DND-41 (cell line): Measurements from ENCODE around the gene TBC1D1.

Experiments used
- ATAC-seq: fragments of 200-7000 bp; cut with Tn5 transposase; 3 replicates; pipeline ENCODE4 v1.9.1; 2021; ENCODE audit warnings: low read depth; ENCODE audit not compliant: insufficient read depth
- DNase-seq: peaks from one replicate; pipeline ENCODE4 v3.0.0-alpha.2; 2020
- H2AFZ ChIP-seq: 2 replicates; pipeline ENCODE4 v1.6.0; 2012; ENCODE audit warnings: low read depth, low read length
- H3K27ac ChIP-seq: 2 replicates; pipeline ENCODE4 v1.5.1; 2012; ENCODE audit warnings: low read length, inconsistent platforms
- H3K27me3 ChIP-seq: fragments of 200-600 bp; sonication (generic); 2 replicates; pipeline ENCODE4 v1.6.0; 2012; ENCODE audit warnings: low read length, mild to moderate bottlenecking, inconsistent platforms; ENCODE audit not compliant: insufficient read depth, poor library complexity
- H3K36me3 ChIP-seq: 2 replicates; pipeline ENCODE4 v1.5.1; 2012; ENCODE audit warnings: low read length, inconsistent platforms; ENCODE audit not compliant: insufficient read depth
- H3K4me1 ChIP-seq: 2 replicates; pipeline ENCODE4 v1.5.1; 2012; ENCODE audit warnings: mild to moderate bottlenecking, low read length; ENCODE audit not compliant: insufficient read depth
- H3K4me2 ChIP-seq: 2 replicates; pipeline ENCODE4 v1.6.0; 2012; ENCODE audit warnings: mild to moderate bottlenecking, moderate library complexity, low read length, inconsistent platforms; ENCODE audit not compliant: insufficient read depth
- H3K4me3 ChIP-seq, 2 experiments: fragments of 200-600 bp in 1 of 2; shearing (Covaris generic) in 1 of 2; 2 replicates each; pipeline ENCODE4 v1.5.1; 2012 to 2016; ENCODE audit warnings: inconsistent platforms in 2 of 2, low read length in 2 of 2, mild to moderate bottlenecking in 2 of 2, low read depth in 1 of 2, moderate library complexity in 1 of 2
- H3K79me2 ChIP-seq: 2 replicates; pipeline ENCODE4 v1.6.0; 2012; ENCODE audit warnings: low read length, inconsistent platforms; ENCODE audit not compliant: insufficient read depth
- H3K9ac ChIP-seq: 2 replicates; pipeline ENCODE4 v1.6.0; 2012; ENCODE audit warnings: low read depth, mild to moderate bottlenecking, inconsistent platforms, low read length, moderate library complexity
- H3K9me3 ChIP-seq: 2 replicates; pipeline ENCODE4 v1.5.1; 2012; ENCODE audit warnings: low read length, moderate library complexity, mild to moderate bottlenecking, inconsistent platforms; ENCODE audit not compliant: insufficient read depth, severe bottlenecking
- H4K20me1 ChIP-seq: 2 replicates; pipeline ENCODE4 v1.6.0; 2012; ENCODE audit warnings: low read length; ENCODE audit not compliant: insufficient read depth
- CTCF ChIP-seq: IDR thresholded peaks from 2 replicates; pipeline ENCODE4 v1.5.1; 2012; ENCODE audit warnings: borderline replicate concordance, low read length, moderate library complexity, mild to moderate bottlenecking; ENCODE audit not compliant: poor library complexity, severe bottlenecking; ENCODE audit errors: extremely low read depth
- EZH2 ChIP-seq: IDR thresholded peaks from 3 replicates; pipeline ENCODE4 v1.6.1; 2012; ENCODE audit warnings: borderline replicate concordance, low read depth, mild to moderate bottlenecking, moderate library complexity, low read length, inconsistent platforms; ENCODE audit not compliant: severe bottlenecking

The TBC1D1 gene

GRCh38 chr4:38177641-38178391, 286.9 kb downstream of the TBC1D1 start:
- ATAC-seq (peak; percentile 72), DNase-seq (peak; percentile 65)
- Histone ChIP-seq H3K27ac (no peak overlapping the region), H4K20me1 (no peaks in the 10 kb centered on the region), H3K27me3 (no peaks in the 10 kb centered on the region), H3K36me3 (no peaks in the 10 kb centered on the region), H3K4me2 (peak overlapping the region; percentile 56), H2AFZ (no peak overlapping the region), H3K4me1 (peaks cover 25% of the 10 kb centered on the region), H3K9ac (peak overlapping the region; percentile 11; the same call in 1 of the 2 replicates), H3K79me2 (no peaks in the 10 kb centered on the region), H3K9me3 (no peaks in the 10 kb centered on the region), H3K4me3 (peak overlapping the region in 1 of 2 experiments; percentile 34; a peak in 2 of 4 replicates)
- TF ChIP-seq CTCF (peak; percentile 40), EZH2 (no peak)

GRCh38 chr4:38178392-38178995, 287.6 kb downstream of the TBC1D1 start:
- Histone ChIP-seq H3K4me3 (no peak overlapping the region), H3K4me1 (peaks cover 25% of the 10 kb centered on the region), H4K20me1 (no peaks in the 10 kb centered on the region), H3K27ac (no peak overlapping the region), H3K36me3 (no peaks in the 10 kb centered on the region), H3K27me3 (no peaks in the 10 kb centered on the region), H3K79me2 (no peaks in the 10 kb centered on the region), H3K9ac (no peak overlapping the region), H3K9me3 (no peaks in the 10 kb centered on the region), H3K4me2 (no peak overlapping the region), H2AFZ (no peak overlapping the region)
- ATAC-seq = no peak
- DNase-seq = no peak
- TF ChIP-seq EZH2 (no peak), CTCF (no peak)

DNA sequence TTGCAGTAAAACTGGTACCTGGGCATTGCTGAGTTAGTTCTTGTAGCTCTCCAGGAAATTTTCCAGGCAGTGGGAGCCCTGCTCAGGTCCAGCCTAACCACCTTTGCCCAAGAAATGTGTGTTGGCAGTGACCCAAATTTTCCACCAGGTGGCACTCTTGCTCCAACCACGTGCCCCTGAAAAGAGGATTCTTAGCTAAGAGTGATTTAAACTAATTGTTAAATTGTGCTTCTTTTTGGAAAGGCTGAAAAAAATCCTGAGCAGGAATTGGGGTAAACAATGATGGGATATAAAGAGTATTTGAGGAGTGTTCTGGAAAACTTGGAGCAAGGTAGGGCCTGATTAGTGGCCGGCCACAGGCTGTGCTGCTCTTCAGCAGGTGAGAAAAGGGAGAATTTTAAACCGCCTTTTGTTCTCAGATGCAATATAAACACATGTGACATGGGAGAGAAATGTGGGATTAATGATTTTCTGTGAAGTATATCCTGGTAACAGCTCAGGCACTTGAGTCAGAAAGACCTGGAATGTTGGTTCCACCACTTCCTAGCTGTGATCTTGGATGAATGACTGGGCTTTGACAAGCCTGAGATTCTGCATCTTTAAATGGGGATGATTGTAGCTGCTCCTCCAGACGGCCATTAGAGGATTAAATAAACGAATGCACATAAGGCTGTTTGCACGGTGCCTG, 288.9 kb downstream of the TBC1D1 start:
- H3K4me1 ChIP-seq = peaks cover 25% of the 10 kb centered on the region
- no peak overlapping the region for H3K4me3 ChIP-seq
- DNase-seq (peak; percentile 63), ATAC-seq (peak; percentile 44; the same call in 2 of the 3 replicates)
- TF ChIP-seq CTCF = peak; percentile 99
- no peak for TF ChIP-seq EZH2
- H3K9me3 ChIP-seq = no peaks in the 10 kb centered on the region
- no peak overlapping the region for H3K27ac ChIP-seq
- no peaks in the 10 kb centered on the region for H3K36me3 ChIP-seq
- no peak overlapping the region for H3K9ac ChIP-seq
- H3K27me3 ChIP-seq = no peaks in the 10 kb centered on the region
- H3K4me2 ChIP-seq = no peak overlapping the region
- no peak overlapping the region for H2AFZ ChIP-seq
- H3K79me2 ChIP-seq = no peaks in the 10 kb centered on the region
- no peaks in the 10 kb centered on the region for H4K20me1 ChIP-seq
